Measurements from ENCODE around the gene DNAH9.
A peak's percentile ranks its signal among the peaks of the same experiment; 100 is the strongest.

Gene DNAH9, protein sequence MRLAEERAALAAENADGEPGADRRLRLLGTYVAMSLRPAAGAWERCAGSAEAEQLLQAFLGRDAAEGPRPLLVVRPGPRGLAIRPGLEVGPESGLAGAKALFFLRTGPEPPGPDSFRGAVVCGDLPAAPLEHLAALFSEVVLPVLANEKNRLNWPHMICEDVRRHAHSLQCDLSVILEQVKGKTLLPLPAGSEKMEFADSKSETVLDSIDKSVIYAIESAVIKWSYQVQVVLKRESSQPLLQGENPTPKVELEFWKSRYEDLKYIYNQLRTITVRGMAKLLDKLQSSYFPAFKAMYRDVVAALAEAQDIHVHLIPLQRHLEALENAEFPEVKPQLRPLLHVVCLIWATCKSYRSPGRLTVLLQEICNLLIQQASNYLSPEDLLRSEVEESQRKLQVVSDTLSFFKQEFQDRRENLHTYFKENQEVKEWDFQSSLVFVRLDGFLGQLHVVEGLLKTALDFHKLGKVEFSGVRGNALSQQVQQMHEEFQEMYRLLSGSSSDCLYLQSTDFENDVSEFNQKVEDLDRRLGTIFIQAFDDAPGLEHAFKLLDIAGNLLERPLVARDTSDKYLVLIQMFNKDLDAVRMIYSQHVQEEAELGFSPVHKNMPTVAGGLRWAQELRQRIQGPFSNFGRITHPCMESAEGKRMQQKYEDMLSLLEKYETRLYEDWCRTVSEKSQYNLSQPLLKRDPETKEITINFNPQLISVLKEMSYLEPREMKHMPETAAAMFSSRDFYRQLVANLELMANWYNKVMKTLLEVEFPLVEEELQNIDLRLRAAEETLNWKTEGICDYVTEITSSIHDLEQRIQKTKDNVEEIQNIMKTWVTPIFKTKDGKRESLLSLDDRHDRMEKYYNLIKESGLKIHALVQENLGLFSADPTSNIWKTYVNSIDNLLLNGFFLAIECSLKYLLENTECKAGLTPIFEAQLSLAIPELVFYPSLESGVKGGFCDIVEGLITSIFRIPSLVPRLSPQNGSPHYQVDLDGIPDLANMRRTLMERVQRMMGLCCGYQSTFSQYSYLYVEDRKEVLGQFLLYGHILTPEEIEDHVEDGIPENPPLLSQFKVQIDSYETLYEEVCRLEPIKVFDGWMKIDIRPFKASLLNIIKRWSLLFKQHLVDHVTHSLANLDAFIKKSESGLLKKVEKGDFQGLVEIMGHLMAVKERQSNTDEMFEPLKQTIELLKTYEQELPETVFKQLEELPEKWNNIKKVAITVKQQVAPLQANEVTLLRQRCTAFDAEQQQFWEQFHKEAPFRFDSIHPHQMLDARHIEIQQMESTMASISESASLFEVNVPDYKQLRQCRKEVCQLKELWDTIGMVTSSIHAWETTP (N-terminal part only)

DNA sequence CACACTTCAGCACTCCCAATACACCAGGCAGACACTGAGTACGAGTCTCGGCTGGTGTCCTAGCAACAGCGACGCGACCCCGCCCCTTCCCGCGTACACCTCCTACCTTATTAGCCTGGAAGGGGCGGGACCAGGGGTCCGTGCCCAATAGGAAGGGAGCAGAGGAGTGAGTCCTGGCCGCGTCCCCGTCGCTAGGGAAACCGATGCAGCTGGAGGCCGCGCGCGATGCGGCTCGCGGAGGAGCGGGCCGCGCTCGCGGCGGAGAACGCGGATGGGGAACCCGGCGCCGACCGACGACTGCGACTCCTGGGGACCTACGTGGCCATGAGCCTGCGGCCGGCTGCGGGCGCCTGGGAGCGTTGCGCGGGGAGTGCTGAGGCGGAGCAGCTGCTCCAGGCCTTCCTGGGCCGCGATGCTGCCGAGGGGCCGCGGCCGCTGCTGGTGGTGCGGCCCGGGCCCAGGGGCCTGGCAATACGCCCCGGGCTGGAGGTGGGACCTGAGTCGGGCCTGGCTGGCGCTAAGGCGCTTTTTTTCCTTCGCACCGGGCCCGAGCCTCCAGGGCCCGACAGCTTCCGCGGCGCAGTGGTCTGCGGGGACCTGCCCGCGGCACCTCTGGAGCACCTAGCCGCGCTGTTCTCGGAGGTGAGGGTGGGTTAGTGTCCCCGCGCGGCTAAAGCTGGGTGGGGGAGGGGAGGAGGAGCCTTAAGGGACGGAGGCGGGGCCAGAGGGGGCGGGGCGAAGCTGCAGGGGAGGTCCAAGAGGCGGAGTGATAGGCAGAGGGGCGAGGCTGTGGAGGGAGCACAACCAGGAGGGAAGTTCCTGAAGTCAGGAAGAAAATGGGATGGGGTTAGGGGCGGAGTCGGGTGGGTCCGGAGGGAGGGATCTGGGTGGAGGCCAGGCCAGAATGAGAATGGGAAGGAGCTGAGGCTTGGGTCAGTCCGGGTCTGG is at the start of gene DNAH9:
Gene DNAH9 (plus strand): TSS at position 197 of the 948 bp plus-strand sequence. CDS start 29 bp downstream, at position 226.
- DNase-seq (ENCODE audit: low spot score), result peak; percentile 92

DNA sequence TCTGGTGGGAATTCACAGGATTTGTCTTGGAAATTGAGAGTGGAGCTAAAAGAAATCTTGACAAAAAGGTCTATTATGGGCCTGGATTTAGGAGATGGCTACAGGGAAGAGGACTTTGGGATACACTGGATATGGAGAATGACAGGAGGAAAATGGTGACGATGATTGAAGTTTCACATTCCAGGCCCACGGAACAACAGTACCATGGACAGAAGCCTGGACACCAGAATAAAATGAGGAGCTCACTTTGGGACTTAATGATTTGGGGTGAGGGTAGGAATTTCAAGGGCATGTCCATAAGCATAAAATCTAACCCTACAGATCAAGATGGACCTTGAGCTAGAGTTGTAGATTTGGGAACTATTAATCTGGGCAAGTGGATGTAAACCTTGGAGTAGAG is 47.8 kb upstream of the DNAH9 start:
- no peak for DNase-seq (ENCODE audit: low spot score)

DNA sequence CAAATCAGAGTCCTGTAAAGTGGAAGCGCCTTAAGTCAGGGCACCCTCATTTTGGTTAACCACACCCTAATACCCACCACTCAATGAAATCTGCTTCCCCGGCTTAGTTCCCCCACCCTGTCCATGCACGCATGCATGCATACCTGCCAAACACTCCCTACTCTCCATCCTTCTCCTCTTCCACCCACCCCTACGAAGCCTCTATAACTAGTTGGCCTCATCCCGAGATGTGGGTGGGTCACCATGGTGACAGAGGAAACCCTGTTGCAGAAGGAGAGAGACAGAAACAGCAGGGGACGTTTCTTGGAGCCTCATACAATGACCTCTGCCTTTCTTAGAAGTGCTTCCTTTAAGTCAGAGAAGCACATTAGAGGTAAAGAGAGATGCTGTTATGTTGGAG is 46.8 kb upstream of the DNAH9 start:
- no peak for DNase-seq (ENCODE audit: low spot score)

DNA sequence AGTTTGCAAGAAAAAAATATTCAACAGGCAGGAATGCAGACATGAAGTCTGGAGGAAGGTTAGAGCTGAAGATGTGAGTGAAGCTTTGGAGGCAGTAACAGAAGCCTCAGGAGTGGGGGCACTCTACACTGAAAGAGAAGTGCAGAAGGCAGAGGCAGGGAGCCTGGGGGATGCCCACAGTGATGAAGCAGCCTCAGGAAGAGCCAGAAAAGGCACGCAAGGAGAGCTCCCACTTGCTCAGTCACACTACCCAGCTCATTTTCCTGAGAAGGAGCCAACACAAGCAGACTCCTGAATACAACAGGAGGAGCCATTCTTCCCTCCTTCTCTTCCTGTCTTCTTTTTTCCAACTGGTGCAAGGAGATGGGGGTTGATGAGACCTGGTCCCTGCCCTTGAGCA is 45.1 kb upstream of the DNAH9 start:
- no peak for DNase-seq (ENCODE audit: low spot score)

DNA sequence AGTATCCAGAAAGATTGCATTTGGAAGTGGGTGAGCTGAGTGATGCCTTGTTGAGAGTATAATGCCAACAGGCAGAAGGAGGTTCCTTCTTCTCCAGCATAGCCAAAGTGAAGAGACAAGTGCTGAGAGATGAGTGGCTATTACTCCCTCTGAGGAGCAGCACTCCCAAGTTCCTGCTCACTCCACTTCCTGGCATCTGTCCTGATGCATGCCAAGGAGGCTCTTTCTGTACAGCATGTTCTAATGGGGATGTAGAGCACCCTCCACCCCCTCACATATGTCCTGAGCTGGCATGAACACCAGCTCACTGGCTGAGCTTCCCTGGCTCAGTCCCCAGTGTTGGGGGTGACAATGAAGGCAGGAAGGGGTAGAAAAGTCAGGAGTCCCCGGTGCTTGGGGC is 44.2 kb upstream of the DNAH9 start:
- no peak for DNase-seq (ENCODE audit: low spot score)

DNA sequence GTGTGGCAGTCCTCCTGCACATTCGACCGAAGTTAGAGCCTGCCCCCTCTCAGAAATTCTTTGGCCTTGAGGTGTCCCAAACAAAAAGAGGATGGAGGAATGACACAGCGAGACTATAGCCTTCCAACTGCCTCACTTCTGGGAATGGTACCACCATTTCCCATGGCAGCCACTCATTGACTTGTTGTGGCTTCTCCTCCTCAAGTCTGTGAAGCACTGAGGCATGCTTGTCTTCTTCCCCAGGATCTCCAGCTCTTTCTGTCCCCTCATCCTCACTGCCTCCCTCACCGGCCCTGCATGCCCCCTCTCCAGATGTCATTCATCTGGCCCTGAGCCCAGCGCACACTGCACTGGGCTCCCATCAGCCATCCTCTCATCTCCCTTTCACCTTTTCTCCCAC is 43.7 kb upstream of the DNAH9 start:
- DNase-seq (ENCODE audit: low spot score), result no peak

DNA sequence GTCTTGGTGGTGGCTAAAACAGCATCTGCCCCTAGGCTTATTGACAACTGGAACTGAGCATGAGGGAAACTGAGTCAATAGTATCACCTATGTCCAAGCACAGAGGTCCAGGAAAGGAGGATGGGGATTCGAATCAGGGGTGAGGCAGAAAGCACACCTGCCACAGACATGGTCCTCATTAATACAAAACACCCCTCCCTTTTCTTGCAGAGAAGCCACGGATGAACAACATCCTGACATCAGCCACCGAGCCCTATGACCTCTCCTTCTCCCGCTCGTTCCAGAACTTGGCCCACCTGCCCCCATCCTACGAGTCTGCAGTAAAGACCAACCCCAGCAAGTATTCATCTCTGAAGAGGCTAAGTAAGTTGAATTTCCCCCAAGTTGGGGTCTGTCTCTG is 42.7 kb upstream of the DNAH9 start:
- DNase-seq (ENCODE audit: low spot score), result no peak

DNA sequence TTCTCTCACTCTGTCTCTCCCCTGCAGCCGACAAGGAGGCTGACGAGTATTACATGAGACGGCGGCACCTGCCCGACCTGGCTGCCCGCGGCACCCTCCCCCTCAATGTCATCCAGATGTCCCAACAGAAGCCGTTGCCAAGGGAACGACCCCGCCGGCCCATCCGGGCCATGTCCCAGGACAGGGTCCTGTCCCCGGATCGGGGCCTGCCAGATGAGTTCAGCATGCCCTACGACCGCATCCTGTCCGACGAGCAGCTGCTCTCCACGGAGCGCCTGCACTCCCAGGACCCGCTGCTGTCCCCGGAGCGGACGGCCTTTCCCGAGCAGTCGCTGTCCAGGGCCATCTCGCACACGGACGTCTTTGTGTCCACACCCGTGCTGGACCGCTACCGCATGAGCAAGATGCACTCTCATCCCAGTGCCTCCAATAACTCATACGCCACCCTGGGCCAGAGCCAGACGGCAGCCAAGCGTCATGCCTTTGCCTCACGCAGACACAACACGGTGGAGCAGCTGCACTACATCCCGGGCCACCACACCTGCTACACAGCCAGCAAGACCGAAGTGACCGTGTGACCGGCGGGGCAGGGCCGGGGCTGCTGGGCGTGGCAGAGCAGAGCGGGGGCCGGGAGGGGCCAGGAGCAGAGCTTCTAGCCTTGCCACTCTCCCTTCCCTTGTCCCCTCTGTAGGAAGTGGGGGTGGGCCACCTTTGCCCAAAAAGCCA is 40.4 kb upstream of the DNAH9 start:
- no peak for DNase-seq (ENCODE audit: low spot score)

DNA sequence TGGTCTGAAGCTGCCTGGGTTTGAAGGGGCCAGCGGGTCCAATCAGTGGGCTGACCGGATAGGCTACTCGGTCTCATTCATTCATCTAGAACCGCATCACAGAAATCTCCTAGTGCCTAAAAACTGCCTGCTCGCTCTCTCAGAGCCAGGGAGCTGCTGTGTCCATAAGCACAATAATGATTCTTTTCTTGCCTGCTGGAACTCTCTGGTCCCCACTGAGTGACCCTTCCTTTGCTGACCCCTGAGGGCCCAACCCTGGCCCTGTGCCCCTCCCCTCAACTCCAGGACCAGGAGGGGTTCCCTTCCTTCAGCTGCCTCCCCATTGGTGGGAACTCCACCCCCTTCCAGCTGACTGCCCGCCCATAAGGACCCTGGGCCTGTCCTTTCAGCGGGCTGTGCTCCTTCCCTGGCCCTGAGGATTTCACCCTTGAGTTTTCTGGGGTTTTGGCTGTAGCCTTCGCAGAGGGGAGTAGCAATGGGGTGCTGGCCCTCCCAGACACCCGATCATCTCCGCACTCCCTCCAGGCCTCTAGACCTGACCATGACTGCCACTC is 39.5 kb upstream of the DNAH9 start:
- DNase-seq (ENCODE audit: low spot score), result no peak

DNA sequence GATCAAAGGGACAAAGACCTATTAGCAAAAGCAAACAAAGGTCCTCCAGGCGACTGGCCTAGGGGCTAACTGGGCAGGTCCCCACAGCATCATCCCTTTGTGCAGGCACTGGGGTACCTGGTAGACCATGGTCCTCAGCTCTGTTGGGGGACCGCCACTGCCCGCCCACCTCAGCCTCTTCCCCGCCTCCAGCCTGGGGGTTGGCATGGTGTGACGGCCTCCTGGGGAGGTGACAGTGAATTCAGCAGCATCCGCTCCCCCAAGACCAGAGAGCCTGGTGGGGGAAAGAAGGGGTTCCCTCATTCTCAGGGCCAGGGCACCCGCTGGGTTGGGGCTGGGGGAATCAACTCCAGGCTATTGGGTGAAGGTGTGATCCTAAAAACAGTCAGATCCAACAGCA is 38.7 kb upstream of the DNAH9 start:
- no peak for DNase-seq (ENCODE audit: low spot score)

DNA sequence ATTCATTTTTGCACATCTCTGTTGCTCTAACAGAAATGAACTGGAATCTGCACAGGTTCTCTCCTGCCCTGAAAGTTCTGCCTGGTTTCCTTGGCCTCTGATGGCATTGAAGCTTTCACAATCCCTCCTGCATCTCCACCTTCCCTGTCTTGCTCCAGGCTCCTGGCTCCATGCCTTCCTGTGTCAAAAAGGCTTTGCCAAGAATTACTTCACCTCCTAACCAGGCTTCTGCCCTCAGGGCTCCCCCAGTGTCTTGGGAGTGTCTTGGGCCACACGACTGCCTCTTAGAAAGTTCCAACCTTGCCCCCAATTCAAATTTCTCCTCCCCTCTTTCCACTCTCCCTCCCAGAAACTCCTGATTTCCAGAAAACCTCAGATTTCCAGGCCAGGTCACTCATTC is 37.0 kb upstream of the DNAH9 start:
- no peak for DNase-seq (ENCODE audit: low spot score)

DNA sequence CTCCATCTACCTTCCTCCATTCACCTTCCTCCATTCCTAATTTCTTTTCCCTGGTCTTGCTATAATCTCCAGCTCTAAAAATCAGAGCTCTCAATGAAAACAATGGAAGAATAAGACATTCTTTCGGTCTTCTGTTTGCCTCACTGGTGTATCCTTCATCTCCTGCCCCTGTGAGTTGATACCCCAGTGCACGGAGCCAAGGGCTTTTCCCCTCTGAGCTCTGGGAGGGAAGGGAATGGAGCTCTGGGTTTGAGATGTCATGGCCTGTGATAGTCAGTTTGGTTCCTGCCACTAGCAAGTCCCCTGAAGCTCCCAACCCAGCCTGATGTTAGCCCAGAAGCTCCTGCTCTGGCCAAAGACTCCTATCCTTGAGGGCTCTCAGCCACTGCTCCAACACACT is 36.6 kb upstream of the DNAH9 start:
- no peak for DNase-seq (ENCODE audit: low spot score)

DNA sequence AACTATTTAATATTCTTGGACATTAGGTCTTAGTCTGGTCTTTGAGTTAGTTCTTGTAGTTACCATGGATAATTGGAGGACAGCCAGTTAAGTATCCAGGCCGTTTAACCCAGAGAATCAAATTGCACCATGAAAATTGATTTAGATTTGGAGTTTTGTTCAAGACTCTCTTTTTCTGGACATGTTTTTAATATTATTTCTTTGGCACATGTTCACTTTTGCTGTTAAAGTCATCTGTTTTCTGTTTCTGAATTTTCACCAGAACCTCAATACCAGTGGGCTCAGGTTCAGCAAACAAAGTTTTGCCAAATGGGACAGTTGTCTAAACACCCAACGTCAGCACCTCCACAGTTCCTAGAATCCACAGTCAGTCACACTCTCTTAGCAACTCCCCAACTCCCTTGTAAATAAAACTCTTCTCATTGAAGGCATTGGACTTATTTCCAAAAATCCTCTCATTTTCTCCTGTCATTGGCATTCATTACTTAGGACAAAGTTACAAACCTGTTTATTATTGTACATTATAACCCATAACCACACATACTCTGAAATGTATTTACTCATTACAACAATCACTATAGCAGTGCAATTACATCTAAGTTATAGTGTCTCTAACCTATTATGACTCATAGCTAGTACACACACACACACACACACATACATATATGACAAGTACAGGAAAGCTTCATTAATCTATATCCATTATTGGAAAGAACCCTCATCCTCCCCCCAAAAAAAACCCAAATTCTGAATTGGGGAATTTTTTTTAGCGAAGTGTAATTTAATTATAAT is 33.5 kb upstream of the DNAH9 start:
- peak; percentile 43 for DNase-seq (ENCODE audit: low spot score)

DNA sequence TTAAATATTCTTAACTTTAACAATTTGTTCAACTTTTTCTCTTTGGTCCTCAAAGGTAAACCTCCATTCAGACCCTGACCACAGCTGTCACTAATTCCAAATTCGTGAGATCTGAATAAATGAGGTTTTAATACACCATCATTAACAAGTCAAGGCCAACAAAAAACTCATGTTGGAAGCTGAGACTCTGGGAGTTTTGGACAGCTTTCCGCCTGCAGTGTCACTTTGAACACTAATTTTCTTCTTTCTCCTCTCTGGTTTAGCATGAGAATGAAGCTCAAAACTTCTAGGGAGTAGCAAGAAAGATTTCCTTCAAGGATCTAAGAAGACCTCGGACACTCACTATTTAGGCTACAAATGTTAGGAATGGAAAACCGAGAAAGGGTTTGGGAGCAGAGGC is 32.7 kb upstream of the DNAH9 start:
- no peak for DNase-seq (ENCODE audit: low spot score)

DNA sequence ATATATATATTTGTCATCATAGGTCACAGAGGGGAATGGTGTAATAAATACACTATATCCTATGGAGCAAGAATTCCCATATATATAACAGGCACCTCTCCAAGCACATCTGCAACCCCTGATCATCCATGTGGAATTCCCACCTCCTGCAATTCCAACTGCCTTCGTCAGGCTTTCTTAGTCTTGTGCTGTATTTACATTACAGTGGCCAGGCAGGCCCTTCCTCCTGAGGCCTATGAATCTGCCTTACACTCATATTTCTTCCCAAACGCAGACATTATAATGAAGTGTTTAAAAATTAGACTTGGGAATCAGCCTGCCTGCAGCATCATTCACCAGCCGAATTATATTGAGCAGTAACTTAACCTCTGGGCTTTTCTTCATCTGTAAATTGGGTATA is 19.3 kb upstream of the DNAH9 start:
- no peak for DNase-seq (ENCODE audit: low spot score)

DNA sequence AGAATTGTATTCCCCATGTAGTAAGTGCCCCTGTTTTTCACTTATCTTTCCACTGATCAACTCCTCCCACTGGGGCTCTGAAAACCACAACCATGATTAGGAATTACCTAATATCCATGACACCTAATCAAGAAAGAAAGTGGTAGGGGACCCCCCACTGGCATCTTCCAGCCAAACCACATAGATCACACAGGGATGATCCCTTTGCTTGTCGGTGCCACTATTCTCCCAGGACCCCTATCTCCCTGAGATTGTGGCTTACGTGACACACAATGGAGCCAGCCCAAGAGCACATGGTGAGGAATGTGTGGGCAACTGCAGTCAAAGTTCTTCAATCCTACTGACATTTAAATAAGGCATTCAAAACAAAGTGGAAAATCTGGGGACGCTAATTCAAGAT is 17.6 kb upstream of the DNAH9 start:
- no peak for DNase-seq (ENCODE audit: low spot score)

DNA sequence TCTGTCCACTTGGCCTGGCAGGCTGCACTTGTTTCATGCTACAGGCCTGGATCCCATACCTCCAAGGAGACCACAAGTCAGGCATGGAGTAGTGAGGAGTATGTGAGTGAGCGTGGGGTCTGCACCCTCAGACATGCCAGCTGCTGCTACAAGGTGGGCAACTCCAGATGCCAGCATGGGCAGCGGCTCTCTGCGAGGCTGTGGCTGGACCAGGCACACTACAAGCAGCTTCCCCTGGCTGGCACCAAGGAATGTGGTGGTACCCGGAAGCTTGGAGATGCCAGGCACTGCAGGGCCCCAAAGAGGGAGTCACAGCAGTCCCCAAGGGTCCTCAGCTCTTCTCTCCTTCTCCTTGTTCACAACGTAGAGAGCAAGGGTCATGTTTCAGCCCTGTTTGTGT is 16.1 kb upstream of the DNAH9 start:
- no peak for DNase-seq (ENCODE audit: low spot score)

DNA sequence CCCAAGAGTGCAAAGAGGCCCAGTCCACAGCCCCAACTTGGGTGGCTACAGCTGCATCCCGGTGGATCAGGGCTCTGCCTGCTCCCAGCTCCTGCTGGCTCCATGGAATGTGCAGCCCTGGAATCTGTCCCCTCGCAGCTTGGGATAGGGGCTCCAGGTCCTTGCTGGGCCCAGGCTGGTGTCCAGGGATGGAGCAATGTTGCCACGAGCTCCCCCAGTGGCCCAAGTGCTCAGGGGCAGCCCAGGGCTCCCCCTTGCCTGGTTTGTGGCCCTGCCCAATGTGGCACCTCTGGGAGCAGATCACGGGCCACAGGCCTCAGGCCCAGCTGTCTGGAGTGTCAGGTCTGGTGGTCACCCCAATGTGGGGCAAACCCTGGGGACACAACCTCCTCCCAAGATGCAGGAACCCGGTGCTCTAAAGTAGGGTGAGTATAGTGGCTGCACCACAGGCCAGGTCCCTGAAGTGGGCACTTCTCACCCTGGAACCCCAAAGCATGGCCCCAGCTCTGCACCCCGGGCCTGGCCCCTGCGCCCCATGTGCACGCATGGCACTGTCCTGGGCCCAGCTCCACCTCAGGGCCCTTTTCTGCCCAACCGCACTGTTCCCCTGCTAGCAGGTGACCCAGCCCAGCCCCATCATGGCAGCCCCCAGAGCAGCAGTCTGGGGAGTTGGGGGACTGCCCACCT is 14.8 kb upstream of the DNAH9 start:
- DNase-seq (ENCODE audit: low spot score), result no peak

DNA sequence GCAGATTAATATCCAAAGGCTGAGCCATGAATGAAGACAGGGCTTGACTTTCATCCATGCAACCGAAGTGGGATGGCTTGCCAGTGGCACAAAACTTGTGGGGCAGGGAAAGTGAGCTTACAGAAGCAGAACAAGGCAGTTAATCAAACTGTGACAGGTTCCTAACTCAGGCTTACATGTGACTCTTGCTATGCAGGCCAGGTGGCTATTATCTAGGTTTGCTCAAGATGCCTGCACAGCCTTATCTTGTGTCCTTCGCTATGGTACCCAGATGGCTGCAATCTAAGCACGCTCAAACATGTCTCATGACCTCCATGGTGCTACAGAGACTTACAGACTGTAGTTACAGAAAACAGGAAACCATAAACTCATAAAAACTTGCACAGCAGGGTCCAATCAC is 8.6 kb upstream of the DNAH9 start:
- DNase-seq (ENCODE audit: low spot score), result no peak

Data from putamen (tissue), 1 donor.